GM23338 (cell line): ENCODE data around the gene ELMOD3. TPM values are rescaled to one million over a fixed set of nuclear protein-coding genes. Genes with fewer than 3 reads are reported as not detected.

Experiments
- ATAC-seq: fragments of 200-7000 bp; cut with Tn5 transposase; 3 replicates; pipeline ENCODE4 v1.9.1; 2020
- DNase-seq: peaks from one replicate; pipeline ENCODE4 v3.0.0-alpha.2; 2015; ENCODE audit warnings: low spot score
- H2AFZ ChIP-seq: fragments of 200-600 bp; sonication (generic); 2 replicates; pipeline ENCODE4 v1.8.0; 2016; ENCODE audit warnings: antibody characterized with exemption, mild to moderate bottlenecking, moderate library complexity
- H3F3A ChIP-seq: fragments of 200-600 bp; sonication (generic); replicated peaks from 2 replicates; pipeline ENCODE4 v1.8.0; 2017; ENCODE audit warnings: antibody characterized with exemption, mixed run types, low read depth
- H3K27ac ChIP-seq: fragments of 200-600 bp; sonication (generic); 2 replicates; pipeline ENCODE4 v1.6.1; 2016; ENCODE audit warnings: low read depth
- H3K27me3 ChIP-seq: fragments of 200-600 bp; sonication (generic); 2 replicates; pipeline ENCODE4 v1.8.0; 2016; ENCODE audit warnings: mild to moderate bottlenecking, mixed run types, moderate library complexity; ENCODE audit not compliant: insufficient read depth
- H3K36me3 ChIP-seq: fragments of 200-600 bp; sonication (generic); 2 replicates; pipeline ENCODE4 v1.8.0; 2016; ENCODE audit warnings: mild to moderate bottlenecking; ENCODE audit not compliant: insufficient read depth
- H3K4me1 ChIP-seq: fragments of 200-600 bp; sonication (generic); 2 replicates; pipeline ENCODE4 v1.8.0; 2016; ENCODE audit warnings: mild to moderate bottlenecking, moderate library complexity; ENCODE audit not compliant: insufficient read depth
- H3K4me2 ChIP-seq: fragments of 200-600 bp; sonication (generic); 2 replicates; pipeline ENCODE4 v1.7.1; 2017; ENCODE audit warnings: mixed run types
- H3K4me3 ChIP-seq: fragments of 200-600 bp; sonication (generic); 2 replicates; pipeline ENCODE4 v1.6.1; 2016; ENCODE audit warnings: mixed run types
- H3K79me2 ChIP-seq: fragments of 200-600 bp; sonication (generic); replicated peaks from 2 replicates; pipeline ENCODE4 v1.8.0; 2017; ENCODE audit warnings: mild to moderate bottlenecking; ENCODE audit not compliant: insufficient read depth
- H3K9me2 ChIP-seq: fragments of 200-600 bp; sonication (generic); 2 replicates; pipeline ENCODE4 v1.8.0; 2017; ENCODE audit not compliant: insufficient read depth
- H4K20me1 ChIP-seq: fragments of 200-600 bp; sonication (generic); replicated peaks from 2 replicates; pipeline ENCODE4 v1.8.0; 2017; ENCODE audit warnings: mild to moderate bottlenecking; ENCODE audit not compliant: insufficient read depth
- H3K27ac Mint-ChIP-seq: 2 replicates; pipeline ENCODE4 v1.8.0; 2020; ENCODE audit warnings: inconsistent platforms, mild to moderate bottlenecking, moderate library complexity, mixed read lengths
- H3K27me3 Mint-ChIP-seq: 3 replicates; pipeline ENCODE4 v1.8.0; 2022; ENCODE audit warnings: low read depth, mild to moderate bottlenecking, moderate library complexity, mixed read lengths, inconsistent platforms; ENCODE audit not compliant: insufficient read depth, poor library complexity
- H3K36me3 Mint-ChIP-seq: 3 replicates; pipeline ENCODE4 v1.8.0; 2021; ENCODE audit warnings: low read depth, mild to moderate bottlenecking, inconsistent platforms, moderate library complexity, mixed read lengths
- H3K4me1 Mint-ChIP-seq: 3 replicates; pipeline ENCODE4 v1.8.0; 2020; ENCODE audit warnings: mild to moderate bottlenecking, inconsistent platforms, mixed read lengths
- H3K4me3 Mint-ChIP-seq: 3 replicates; pipeline ENCODE4 v1.8.0; 2021; ENCODE audit warnings: moderate library complexity, mild to moderate bottlenecking, inconsistent platforms, mixed read lengths
- H3K9me3 Mint-ChIP-seq: 3 replicates; pipeline ENCODE4 v1.8.0; 2020; ENCODE audit warnings: moderate library complexity, mild to moderate bottlenecking, inconsistent platforms, mixed read lengths
- CREB1 ChIP-seq: fragments of 250-450 bp; sonication (Bioruptor Pico); IDR thresholded peaks from 2 replicates; pipeline ENCODE4 v1.5.0; 2020; ENCODE audit warnings: low read depth, mild to moderate bottlenecking, moderate library complexity
- CTCF ChIP-seq, 2 experiments: fragments of 200-600 bp in 1 of 2; sonication (generic) in 1 of 2; conservative IDR thresholded peaks; 2 replicates each; pipeline versions ENCODE4 v1.5.1 to v1.6.1; 2016 to 2017; ENCODE audit warnings: antibody characterized with exemption in 2 of 2, low read depth in 2 of 2, mild to moderate bottlenecking in 2 of 2, moderate library complexity in 1 of 2
- EZH2 ChIP-seq: fragments of 200-600 bp; sonication (generic); IDR thresholded peaks from one replicate; pipeline ENCODE4 v1.8.0; 2017; ENCODE audit warnings: antibody characterized with exemption, mild to moderate bottlenecking, low read depth; ENCODE audit not compliant: unreplicated experiment
- EZH2phosphoT487 ChIP-seq: fragments of 200-600 bp; sonication (generic); IDR thresholded peaks from one replicate; pipeline ENCODE4 v1.8.1; 2018; ENCODE audit warnings: antibody characterized with exemption; ENCODE audit not compliant: unreplicated experiment
- JUNB ChIP-seq: IDR thresholded peaks from one replicate; pipeline ENCODE4 v1.6.1; 2016; ENCODE audit warnings: antibody characterized with exemption; ENCODE audit not compliant: unreplicated experiment
- NANOG ChIP-seq: IDR thresholded peaks from 2 replicates; pipeline ENCODE4 v1.6.1; 2016; ENCODE audit warnings: antibody characterized with exemption, borderline replicate concordance
- POLR2AphosphoS5 ChIP-seq: IDR thresholded peaks from 2 replicates; pipeline ENCODE4 v1.6.1; 2016; ENCODE audit warnings: antibody characterized with exemption, low read depth
- STAT1 ChIP-seq: IDR thresholded peaks from one replicate; pipeline ENCODE4 v1.6.1; 2016; ENCODE audit warnings: antibody characterized with exemption; ENCODE audit not compliant: unreplicated experiment
- ZNF114 ChIP-seq: fragments of 250-450 bp; sonication (Bioruptor Pico); IDR thresholded peaks from 2 replicates; pipeline ENCODE4 v1.5.0; 2020; ENCODE audit warnings: mild to moderate bottlenecking, moderate library complexity
- ZNF331 ChIP-seq: fragments of 250-450 bp; sonication (Bioruptor Pico); IDR thresholded peaks from 2 replicates; pipeline ENCODE4 v1.5.0; 2020; ENCODE audit warnings: low read depth, mild to moderate bottlenecking, moderate library complexity
- ZNF462 ChIP-seq: fragments of 250-450 bp; sonication (Bioruptor Pico); IDR thresholded peaks from 2 replicates; pipeline ENCODE4 v1.5.0; 2020; ENCODE audit warnings: mild to moderate bottlenecking, moderate library complexity
- polyA plus RNA-seq: library from polyadenylated mRNA; unstranded; fragments of >200 nt; fragmentation: Nextera tagmentation; extraction: Ambion mirVana; gene quantifications from 2 replicates; pipeline ENCODE4 v1.2.1, GENCODE V29; 2016
- total RNA-seq: library from RNA; depleted of rRNA; stranded (reverse); fragments of >200 nt; shearing (Covaris generic); gene quantifications from 2 replicates; pipeline ENCODE4 v1.2.3, GENCODE V29; 2014
- TF ChIP-seq, protein P1 (sequence below): IDR thresholded peaks from one replicate; pipeline ENCODE4 v1.6.1; 2018; ENCODE audit warnings: antibody characterized with exemption; ENCODE audit not compliant: unreplicated experiment
- TF ChIP-seq, protein P2 (sequence below): IDR thresholded peaks from 2 replicates; pipeline ENCODE4 v1.6.1; 2016; ENCODE audit warnings: antibody characterized with exemption

Gene ELMOD3
- total and polyA plus RNA-seq, 2 experiments from 2014 or later, result 8.6 to 8.9 TPM

DNA sequence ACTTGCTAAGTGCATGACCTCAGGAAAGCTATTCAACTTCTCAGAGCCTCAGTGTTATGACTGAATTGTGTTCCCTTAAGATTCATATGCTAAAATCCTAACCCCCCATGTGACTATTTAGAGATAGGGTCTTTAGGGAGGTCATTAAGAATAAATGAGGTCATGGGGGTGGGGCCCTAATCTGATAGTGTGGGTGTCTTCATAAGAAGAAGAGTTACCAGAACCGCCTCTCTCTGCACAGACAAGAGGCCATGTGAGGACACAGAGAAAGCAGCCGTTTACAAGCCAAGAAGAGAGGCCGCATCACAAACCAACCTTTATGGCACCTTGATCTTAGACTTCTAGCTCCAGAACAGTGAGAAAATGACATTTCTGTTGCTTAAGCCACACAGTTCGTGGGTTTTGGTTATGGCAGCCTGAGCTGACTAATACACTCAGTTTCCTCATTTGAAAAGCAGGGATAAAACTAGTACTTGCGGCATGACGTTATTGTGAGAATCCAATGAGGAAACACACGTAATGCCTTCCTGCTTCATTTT, 73.8 kb downstream of the ELMOD3 start:
- H3K9me2 ChIP-seq, result no peaks in the 10 kb centered on the region
- no peak overlapping the region for H3K27ac ChIP-seq
- H2AFZ ChIP-seq, result no peak overlapping the region
- no peak overlapping the region for H3K4me2 ChIP-seq
- DNase-seq, result no peak
- Mint-ChIP-seq H3K27me3 (peaks cover 21% of the 10 kb centered on the region), H3K36me3 (no peaks in the 10 kb centered on the region; the same call in 2 of the 3 replicates), H3K4me3 (no peak overlapping the region; the same call in 2 of the 3 replicates), H3K4me1 (peaks cover 45% of the 10 kb centered on the region), H3K9me3 (no peaks in the 10 kb centered on the region), H3K27ac (no peak overlapping the region)
- peak; percentile 4; the same call in 2 of the 3 replicates for ATAC-seq
- H3K4me3 ChIP-seq, result no peak overlapping the region
- H3K27me3 ChIP-seq, result peaks cover 4% of the 10 kb centered on the region; the same call in 1 of the 2 replicates
- TF ChIP-seq NANOG, result no peak
- no peak for TF ChIP-seq EZH2
- TF ChIP-seq JUNB, result no peak
- TF ChIP-seq ZNF114 (CRISPR knock-in tag), result no peak
- TF ChIP-seq, protein P1, sequence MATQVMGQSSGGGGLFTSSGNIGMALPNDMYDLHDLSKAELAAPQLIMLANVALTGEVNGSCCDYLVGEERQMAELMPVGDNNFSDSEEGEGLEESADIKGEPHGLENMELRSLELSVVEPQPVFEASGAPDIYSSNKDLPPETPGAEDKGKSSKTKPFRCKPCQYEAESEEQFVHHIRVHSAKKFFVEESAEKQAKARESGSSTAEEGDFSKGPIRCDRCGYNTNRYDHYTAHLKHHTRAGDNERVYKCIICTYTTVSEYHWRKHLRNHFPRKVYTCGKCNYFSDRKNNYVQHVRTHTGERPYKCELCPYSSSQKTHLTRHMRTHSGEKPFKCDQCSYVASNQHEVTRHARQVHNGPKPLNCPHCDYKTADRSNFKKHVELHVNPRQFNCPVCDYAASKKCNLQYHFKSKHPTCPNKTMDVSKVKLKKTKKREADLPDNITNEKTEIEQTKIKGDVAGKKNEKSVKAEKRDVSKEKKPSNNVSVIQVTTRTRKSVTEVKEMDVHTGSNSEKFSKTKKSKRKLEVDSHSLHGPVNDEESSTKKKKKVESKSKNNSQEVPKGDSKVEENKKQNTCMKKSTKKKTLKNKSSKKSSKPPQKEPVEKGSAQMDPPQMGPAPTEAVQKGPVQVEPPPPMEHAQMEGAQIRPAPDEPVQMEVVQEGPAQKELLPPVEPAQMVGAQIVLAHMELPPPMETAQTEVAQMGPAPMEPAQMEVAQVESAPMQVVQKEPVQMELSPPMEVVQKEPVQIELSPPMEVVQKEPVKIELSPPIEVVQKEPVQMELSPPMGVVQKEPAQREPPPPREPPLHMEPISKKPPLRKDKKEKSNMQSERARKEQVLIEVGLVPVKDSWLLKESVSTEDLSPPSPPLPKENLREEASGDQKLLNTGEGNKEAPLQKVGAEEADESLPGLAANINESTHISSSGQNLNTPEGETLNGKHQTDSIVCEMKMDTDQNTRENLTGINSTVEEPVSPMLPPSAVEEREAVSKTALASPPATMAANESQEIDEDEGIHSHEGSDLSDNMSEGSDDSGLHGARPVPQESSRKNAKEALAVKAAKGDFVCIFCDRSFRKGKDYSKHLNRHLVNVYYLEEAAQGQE, result no peak
- TF ChIP-seq CTCF (conservative IDR thresholded peaks at IDR 0.05; ENCODE audit: low read depth in 2 of 2), result no peak
- no peak for TF ChIP-seq ZNF331 (CRISPR knock-in tag)
- no peak for TF ChIP-seq STAT1
- TF ChIP-seq CREB1 (CRISPR knock-in tag), result no peak
- TF ChIP-seq EZH2phosphoT487, result no peak
- TF ChIP-seq ZNF462 (CRISPR knock-in tag), result no peak
- TF ChIP-seq POLR2AphosphoS5, result no peak
- TF ChIP-seq, protein P2, sequence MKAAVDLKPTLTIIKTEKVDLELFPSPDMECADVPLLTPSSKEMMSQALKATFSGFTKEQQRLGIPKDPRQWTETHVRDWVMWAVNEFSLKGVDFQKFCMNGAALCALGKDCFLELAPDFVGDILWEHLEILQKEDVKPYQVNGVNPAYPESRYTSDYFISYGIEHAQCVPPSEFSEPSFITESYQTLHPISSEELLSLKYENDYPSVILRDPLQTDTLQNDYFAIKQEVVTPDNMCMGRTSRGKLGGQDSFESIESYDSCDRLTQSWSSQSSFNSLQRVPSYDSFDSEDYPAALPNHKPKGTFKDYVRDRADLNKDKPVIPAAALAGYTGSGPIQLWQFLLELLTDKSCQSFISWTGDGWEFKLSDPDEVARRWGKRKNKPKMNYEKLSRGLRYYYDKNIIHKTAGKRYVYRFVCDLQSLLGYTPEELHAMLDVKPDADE, result no peak
- H3F3A ChIP-seq, result peaks cover 12% of the 10 kb centered on the region; the same call in 1 of the 2 replicates
- peaks cover 45% of the 10 kb centered on the region for H3K4me1 ChIP-seq
- no peaks in the 10 kb centered on the region for H3K36me3 ChIP-seq
- H3K79me2 ChIP-seq, result no peaks in the 10 kb centered on the region
- H4K20me1 ChIP-seq, result no peaks in the 10 kb centered on the region
